ENCODE results near the gene BMP7. TPM values are rescaled to one million over a fixed set of nuclear protein-coding genes. Genes with fewer than 3 reads are reported as not detected.

BMP7 gene
- total RNA-seq, 1 donor from 2014 or later = 9.4 TPM

DNA sequence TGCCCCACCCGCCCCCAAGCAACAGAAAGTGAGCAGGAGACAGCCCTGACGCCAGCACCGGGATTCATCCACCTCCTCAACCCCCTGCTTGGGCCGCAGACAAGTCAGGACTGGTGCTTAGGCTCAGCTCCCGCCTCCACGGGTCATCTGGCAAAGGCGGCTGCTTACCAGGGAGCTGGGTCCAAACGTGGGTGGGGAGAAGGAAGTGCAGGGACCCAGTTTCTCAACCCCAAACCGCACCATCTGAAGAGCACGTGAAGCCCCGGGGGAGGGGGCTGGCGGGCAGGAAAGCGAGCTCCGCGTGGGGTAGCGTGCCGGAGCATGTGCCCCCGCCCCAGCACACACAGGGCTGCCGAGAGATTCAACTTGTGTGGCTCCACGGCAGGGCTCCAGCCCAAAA, 87.2 kb downstream of the BMP7 start:
- no peak for FAIRE-seq
- no peak for DNase-seq (ENCODE audit: low spot score in 2 of 2)

DNA sequence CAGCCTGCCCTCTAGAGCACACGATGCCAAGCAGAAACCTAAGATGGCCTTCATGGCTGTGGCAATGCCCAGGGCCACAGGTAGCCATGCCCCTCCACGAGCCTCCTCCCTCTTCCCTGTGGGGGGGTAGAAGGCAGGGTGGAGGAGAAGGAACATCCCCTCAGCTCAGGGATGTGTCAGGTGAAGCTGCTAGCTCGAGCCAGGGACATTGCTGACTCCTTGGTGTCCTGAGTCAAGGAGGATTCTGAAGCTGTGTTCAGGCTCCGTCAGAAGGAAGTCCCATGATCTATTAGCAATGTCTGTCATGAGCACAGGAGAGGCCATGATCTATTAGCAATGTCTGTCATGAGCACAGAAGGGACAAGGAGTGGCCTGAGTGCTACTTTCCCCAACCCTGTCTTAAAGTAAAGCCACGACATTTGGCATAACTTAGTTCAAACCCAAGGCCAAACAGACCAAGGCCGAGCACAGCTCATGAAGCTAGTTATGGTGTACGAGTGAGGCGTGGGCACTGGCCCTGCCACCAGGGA, 87.8 kb downstream of the BMP7 start:
- DNase-seq (ENCODE audit: low spot score in 2 of 2) (no peak), FAIRE-seq (no peak)

DNA sequence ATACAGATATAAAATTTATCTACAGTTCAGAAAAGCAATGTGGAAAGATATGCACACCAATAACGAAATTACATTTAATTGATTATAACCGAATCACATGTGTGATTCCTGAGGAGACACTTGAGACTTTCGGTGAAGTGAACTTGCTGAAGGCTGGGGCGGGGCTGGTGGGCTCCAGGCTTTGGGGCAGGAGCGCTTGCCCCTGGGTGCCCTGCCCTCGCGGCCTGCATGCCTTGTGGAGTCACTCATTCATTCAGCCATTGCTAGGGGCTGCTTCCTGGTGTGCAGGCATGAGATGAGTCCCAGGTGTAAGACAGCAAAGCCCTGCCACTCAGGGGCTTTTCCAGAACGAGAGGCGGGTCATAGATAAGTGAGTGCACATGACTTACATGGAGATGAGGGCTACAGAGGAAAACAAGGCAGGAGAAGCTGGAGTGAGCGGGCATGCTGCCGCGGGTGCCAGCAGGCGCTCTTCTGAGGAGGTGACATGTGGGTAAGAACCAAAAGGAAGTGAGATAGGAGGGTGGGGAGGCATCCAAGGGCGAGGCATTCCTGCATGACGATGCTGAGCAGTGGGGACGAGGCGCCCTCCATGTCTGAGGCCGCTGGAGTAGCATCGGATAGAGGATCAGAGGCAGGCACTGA, 88.7 kb downstream of the BMP7 start:
- DNase-seq (ENCODE audit: low spot score in 2 of 2) = no peak
- no peak for FAIRE-seq

DNA sequence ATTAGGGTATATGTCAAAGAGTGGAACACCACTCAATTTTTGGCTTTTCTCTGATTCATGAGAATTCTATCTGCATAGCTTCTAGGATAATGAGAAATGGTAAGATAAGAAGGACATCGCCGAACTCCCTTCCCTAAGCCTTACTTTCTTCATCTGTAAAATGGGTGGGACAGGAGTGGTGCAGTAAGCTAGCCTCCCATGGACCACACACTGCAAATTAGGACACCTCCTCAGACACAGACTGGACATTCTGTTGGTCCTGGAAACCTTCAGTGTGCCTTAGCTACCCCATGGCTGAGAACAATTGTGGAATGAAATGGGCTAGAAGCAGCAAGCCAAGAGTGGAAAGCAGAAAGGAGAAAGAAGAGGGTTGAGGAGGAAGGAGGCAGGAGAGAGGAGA, 89.6 kb downstream of the BMP7 start:
- FAIRE-seq = no peak
- DNase-seq (ENCODE audit: low spot score in 2 of 2) = no peak

DNA sequence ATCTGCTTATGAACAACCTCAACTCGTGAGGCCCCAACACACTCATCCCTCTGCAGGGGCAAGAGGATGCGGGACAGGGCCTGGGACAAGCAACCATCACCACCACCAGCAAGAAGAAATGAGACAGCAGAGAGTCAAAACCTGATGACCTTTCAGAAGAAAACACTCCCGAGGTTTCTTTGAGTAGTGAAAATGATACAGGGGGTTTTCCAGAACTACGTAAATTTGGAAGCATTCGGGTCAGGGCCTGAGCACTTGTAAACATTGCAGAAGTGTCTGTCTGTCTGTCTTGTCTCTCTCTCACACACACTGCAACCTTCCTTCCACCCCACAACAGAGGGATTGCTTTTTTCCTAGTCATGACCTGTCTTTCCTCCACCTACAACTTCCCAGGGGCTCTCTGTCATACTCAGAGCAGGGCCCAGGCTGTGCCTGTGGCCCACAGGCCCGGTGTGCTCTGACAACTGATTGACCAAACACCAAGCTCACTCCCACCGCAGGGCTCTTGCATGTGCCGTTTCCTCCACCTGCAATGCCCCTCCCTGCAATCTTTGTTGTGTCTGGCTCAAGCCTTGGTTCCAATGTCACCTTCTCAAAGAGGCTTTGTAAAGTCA, 90.9 kb downstream of the BMP7 start:
- no peak for FAIRE-seq
- no peak for DNase-seq (ENCODE audit: low spot score in 2 of 2)

DNA sequence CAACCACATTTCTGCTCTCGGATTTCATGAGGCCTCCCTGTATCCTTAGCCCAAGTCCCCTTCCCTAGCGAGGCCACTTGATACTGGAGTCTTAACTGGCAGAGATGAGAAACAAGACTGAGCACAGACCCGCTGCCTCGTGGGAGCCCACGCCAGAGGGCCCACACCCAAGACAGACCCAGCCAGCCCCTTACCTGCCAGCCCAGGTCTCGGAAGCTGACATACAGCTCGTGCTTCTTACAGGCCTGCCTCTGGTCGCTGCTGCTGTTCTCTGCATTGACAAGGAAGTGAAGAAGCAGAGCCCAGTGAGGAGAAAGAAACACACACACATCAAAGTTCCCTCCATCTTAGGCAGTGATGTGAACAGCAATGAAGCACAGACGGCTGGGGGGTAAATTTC, 91.7 kb downstream of the BMP7 start:
- no peak for FAIRE-seq
- no peak for DNase-seq (ENCODE audit: low spot score in 2 of 2)

DNA sequence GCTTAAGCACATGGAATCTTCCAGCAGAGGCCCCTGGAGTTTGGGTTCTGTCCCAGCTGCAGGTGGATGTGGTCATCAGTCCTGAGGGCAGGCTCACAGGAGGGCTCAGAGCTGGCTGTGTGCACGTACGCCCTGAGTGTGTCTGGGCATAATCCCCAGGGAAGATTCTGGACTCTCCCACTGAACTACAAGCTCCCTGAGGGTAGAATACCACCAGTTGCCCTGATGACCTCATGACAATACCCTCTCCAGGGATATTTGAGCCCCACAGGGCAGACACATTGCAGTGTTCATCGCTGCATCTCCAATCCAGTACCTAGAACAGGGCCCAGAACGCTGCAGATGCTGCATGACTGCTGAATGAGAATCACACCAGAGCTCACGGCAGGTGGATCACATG, 92.5 kb downstream of the BMP7 start:
- FAIRE-seq = no peak
- no peak for DNase-seq (ENCODE audit: low spot score in 2 of 2)

DNA sequence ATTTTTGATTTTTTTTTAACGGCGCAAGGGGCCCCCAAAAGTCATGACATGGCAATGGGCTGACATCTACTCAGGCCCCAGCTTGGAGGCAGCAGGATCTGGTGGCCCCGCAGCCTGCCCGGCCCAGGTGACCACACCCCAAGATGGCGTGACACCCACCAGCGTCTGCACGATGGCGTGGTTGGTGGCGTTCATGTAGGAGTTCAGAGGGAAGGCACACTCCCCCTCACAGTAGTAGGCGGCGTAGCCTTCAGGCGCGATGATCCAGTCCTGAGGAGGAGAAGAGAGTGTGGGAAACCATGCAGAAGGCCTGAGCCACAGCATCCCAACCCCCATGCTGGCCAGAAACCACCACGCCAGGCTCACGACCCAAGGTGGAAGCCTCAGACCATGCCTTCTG, 93.4 kb downstream of the BMP7 start:
- DNase-seq (ENCODE audit: low spot score in 2 of 2) (no peak), FAIRE-seq (no peak)

DNA sequence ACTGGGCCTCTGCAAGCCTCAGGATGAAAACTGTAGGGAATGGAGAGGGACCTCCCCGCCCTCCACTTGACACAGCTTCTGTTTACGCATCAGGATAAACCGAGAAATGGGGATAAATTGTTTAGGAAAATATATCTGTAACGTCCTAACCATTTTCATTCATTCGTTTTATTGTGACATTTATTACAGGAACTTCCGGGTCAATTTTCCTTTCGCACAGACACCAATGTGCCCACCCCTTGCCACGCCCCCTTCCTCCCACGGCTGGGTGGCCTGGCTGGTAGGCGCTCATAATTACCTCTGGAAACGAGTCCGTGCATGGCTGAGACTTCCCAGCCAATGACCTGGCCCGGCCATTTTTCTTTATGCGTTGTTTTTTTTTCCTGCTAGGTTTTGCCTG, 96.1 kb downstream of the BMP7 start:
- DNase-seq (ENCODE audit: low spot score in 2 of 2) = no peak
- FAIRE-seq = no peak

DNA sequence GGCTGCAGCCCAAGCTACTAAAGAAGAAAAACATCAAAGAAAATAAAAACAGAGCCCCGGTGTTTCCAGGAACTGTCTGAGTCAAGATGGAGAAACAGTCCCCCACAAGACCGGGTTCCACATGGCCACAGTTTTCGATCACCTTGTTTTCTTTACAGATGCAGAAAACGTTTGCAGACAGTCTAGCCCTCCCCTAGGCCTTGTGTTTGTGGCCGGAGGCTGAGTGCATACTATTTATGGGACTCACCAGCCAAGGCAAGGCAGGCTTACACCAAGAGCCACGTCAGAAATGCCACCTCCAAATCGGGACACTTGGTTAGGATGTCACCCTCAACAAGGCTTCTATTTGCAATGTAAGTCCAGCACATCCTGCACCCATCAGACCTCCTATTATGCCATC, 97.3 kb downstream of the BMP7 start:
- no peak for DNase-seq (ENCODE audit: low spot score in 2 of 2)
- no peak for FAIRE-seq

DNA sequence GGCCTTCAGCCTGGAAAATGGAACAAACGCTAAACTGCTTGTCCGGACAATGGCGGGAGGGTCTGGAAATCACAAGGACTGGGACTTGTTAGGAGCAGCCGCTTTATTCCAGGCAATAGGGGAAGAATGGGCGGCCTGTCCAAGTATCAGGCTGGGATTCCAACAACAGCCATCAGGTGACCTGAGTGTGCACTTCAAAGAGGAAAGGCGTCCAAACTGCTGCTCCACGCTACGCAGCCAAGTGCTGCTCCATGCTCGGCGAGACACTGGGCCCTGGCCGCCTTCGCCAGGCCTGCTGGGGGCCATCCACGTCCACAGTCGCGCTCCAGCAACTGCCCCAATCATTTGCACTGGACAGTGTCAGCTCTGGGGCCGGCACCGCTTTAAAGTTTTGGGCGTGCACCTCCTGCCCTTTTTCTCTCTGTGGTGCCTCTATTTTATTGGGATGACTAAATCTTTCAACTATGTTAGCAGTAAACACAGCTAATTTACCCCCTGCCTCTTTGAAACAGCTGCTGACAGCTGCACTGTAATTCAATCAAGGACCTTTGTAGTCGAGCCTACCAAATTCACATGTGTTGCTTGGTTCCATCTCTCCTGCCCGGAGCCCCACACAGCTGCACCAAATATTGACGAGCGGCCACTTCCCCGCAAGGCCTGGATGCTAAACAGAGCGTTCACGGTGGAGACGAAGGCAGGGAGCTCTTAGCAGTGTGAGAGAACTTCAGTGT, 98.3 kb downstream of the BMP7 start:
- FAIRE-seq (no peak), DNase-seq (ENCODE audit: low spot score in 2 of 2) (no peak)

DNA sequence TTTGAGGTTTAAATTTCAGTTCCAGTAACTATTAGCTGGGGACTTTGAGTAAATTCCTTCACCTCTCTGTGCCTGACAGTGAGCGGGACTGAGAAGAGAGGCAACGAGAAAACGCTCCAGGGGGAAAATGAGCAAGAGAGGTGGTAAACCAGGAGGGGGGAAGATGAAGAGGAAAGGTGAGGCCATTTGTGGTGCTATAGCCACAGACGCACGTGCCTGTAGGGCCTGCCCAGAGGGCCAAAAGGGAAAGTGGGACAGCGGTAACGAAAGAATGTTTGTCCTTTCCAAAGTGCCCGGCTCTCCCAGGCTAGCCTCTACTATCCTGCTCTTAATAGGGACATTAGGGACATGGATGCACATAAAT, 99.2 kb downstream of the BMP7 start:
- FAIRE-seq (no peak), DNase-seq (ENCODE audit: low spot score in 2 of 2) (no peak)

DNA sequence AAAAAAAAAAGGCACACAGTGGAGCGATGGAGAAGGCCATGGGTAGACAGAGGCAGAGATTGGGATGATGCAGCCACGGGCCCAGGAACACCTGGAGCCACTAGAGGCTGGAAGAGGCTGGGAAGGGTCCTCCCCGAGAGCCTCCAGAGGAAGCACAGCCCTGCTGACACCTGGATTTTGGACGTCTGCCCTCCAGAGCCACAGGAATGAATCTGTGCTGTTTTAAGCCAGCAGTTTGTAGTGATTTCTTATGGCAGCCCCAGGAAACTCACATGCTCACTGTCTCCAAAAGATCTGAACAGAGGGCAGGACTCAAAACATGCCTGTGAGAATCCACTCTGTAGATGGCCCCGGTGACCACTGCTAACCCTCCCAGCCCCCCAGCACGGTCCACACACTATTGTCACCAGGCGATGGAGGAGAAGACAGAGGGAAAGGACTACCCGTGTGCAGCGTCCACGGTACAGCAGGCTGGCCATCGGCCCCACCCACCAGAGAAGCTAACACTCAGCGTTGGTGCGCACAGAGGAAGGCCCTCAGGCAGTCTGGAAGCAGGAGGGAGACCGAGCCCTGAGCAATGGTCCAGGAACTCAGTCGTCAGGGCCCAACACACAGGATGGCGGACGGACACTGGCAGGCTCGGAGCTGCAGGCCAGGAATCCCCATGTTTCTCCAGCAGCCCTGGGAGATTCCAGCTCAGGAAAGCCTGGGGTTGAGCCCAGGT, 99.7 kb downstream of the BMP7 start:
- DNase-seq (ENCODE audit: low spot score in 2 of 2) (no peak), FAIRE-seq (no peak)

DNA sequence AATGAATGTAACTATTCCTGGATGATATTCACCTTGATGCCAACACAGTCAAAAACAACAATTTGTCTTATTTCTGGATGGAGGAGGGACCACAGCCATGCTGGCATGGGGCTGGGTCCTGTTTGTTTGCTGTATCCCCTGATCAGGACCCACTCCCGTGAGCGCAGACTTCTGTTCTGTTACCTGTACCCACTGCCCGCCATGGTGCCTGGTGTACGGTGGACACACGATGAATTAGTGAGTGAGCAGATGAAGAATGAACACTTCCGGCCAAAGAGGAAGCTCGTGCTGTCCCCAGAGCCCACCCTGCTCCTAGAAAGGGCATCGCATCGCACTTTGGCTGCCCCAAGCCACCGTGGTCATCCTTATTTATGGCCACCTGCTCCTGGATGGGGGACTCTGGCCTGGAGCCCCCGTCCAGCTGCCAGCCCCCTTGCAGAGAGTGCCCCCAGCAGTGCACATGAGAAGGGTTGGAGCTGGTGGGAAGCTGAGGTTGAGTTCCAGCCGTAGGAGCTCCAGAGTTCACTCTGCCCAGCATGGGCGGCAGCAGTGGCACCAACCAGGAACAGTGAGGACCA, 100.9 kb downstream of the BMP7 start:
- FAIRE-seq (no peak), DNase-seq (ENCODE audit: low spot score in 2 of 2) (no peak)

DNA sequence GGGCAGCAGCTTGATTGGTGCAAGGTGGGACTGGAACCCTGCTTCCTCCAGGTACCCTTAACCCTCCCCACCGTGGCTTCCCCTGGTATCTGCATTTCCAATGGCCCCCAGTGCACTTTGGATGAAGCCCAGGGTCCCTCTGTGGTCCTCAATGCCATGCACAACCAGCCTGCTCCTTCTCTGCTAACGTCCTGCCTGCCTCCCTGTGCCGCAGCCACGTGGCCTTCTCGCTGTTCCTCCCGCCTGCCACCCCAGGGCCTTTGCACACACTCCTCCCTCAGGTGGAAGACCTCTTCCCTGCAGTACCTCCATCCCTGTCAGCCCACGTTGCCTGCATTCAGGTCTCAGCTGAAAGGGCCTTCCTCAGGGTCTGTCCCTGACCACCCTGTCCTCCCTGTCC, 101.6 kb downstream of the BMP7 start:
- FAIRE-seq (no peak), DNase-seq (ENCODE audit: low spot score in 2 of 2) (no peak)

DNA sequence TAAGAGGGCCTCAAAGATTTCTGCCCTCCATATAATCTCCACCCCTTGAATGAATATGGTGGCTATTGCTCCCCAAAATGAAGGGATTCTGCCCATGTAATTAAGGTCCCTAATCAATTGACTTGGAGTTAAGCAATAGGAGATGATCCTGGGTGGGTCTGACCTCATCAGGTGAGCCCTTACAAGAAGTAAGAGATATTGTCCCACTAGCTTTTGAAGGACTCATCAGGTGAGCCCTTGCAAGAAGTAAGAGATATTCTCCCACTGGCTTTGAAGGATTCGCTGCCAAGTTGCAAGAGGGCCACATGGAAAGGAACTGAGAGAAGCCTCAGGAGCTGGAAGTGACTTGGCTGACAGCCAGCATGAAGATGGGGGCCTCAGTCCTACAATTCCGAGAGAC, 103.4 kb downstream of the BMP7 start:
- no peak for FAIRE-seq

DNA sequence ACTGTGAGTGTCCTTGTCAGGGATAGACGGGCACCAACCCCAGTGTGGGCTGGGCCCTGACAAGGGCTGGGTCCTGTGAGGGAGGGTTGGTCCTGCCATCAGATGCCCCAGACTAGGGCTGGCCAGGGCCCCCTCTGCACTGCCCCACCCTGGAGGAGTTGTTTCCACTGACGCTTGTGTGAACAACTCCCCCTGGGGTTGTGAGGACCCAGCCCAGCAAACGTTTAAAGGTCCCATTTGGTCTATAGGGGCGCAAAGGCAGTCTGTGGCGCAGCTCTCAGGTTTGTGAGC, 104.1 kb downstream of the BMP7 start:
- FAIRE-seq = no peak

More for the DNA sequence above, 103.4 kb downstream of the BMP7 start:
- no peak for DNase-seq (ENCODE audit: low spot score in 2 of 2)

DNA sequence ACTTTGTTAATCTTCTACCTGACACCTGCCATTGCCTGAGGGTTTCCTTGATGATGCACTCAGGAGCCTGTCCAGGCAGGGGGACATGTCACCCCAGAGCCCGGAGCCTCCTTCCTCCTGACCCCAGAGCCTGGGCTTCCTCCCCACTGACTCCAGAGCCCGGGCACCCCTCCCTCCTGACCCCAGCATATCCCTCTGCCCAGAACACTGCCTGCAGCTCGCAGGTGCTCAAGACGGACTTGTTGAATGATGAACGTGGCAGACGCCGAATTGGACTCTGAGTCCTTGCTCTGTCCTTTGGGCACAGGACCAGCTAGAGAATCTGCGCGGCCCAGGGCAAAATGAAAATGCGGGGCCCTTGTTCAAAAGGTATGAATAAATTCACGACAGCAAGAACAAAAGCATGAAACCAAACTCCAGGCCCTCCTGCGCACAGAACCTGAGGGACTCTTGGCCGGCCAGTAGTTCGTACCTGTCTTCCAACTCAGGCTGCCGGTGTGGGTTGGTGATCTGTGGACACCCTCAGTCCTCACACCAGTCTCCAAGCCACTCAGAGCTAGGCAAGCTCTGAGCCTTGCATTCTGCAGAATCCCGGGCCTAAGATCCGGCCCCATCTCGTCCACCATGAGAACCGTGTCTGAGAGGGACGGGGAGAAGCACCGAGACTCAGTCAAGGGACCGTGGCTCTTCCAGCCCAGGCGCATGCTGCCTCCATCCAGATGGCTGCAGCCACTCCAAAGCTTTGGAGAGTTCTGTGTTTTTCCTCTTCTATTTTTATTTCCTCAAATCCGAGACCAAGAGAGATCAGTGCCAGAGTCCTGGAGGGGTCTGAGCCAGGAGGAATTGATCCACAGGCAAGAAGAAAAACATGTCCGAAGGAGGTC, 104.7 kb downstream of the BMP7 start:
- FAIRE-seq (no peak), DNase-seq (ENCODE audit: low spot score in 2 of 2) (no peak)

More for the DNA sequence above, 104.1 kb downstream of the BMP7 start:
- DNase-seq (ENCODE audit: low spot score in 2 of 2) = no peak

DNA sequence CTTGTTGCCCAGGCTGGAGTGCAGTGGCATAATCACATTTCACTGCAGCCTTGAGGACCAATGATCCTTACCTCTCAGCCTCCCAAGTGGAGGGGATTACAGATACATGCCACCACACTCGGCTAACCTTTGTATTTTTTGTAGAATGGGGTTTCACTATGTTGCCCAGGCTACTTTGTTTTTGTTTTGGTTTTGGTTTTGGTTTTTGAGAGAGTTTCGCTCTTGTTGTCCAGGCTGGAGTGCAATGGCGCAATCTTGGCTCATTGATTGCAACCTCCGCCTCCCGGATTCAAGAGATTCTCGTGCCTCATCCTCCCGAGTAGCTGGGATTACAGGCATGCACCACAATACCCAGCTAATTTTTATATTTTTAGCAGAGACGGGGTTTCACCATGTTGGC, 105.5 kb downstream of the BMP7 start:
- no peak for FAIRE-seq
- DNase-seq (ENCODE audit: low spot score in 2 of 2) = no peak
